Aorta (tissue), 5 donors: ENCODE measurements around the gene FAM221B. TPM values are rescaled to one million over a fixed set of nuclear protein-coding genes. Genes with fewer than 3 reads are reported as not detected.

Experiments
- ATAC-seq: fragments of 200-7000 bp; cut with Tn5 transposase; one replicate; pipeline ENCODE4 v1.9.1; 2022; ENCODE audit warnings: moderate library complexity; ENCODE audit not compliant: low FRiP score
- DNase-seq, 2 donors: peaks; one replicate each; pipeline ENCODE4 v3.0.0-alpha.2; 2020
- H3K27ac ChIP-seq, 2 donors: one replicate each; pipeline ENCODE4 v1.5.1; 2013; ENCODE audit warnings: low read length in 2 of 2, mild to moderate bottlenecking in 2 of 2, moderate library complexity in 2 of 2, control low read depth in 1 of 2, inconsistent platforms in 1 of 2, low read depth in 1 of 2
- H3K27me3 ChIP-seq, 2 donors: one replicate each; pipeline ENCODE4 v1.6.1; 2013; ENCODE audit warnings: control low read depth in 1 of 2, low read length in 1 of 2, mild to moderate bottlenecking in 1 of 2, moderate library complexity in 1 of 2; ENCODE audit not compliant: insufficient read depth in 2 of 2, control insufficient read depth in 1 of 2
- H3K36me3 ChIP-seq, 2 donors: one replicate each; pipeline ENCODE4 v1.6.1; 2013; ENCODE audit warnings: control low read depth in 1 of 2, low read length in 1 of 2, mild to moderate bottlenecking in 1 of 2; ENCODE audit not compliant: insufficient read depth in 2 of 2, control insufficient read depth in 1 of 2
- H3K4me1 ChIP-seq, 2 donors: one replicate each; pipeline ENCODE4 v1.6.1; 2013; ENCODE audit warnings: low read length in 2 of 2, control low read depth in 1 of 2, mild to moderate bottlenecking in 1 of 2, moderate library complexity in 1 of 2; ENCODE audit not compliant: insufficient read depth in 2 of 2, control insufficient read depth in 1 of 2
- H3K4me3 ChIP-seq, 2 donors: one replicate each; pipeline ENCODE4 v1.5.1; 2013; ENCODE audit warnings: low read length in 2 of 2, control low read depth in 1 of 2, mild to moderate bottlenecking in 1 of 2
- H3K9me3 ChIP-seq: one replicate; pipeline ENCODE4 v1.6.1; 2013; ENCODE audit warnings: mild to moderate bottlenecking, low read length; ENCODE audit not compliant: control insufficient read depth
- WGBS, 2 donors: extraction: QIAGEN DNeasy Blood & Tissue Kit; methylation state at CpG; one replicate each; pipeline ENCODE4 v1.1.7; 2013; 5-methylcytosine and 5-hydroxymethylcytosine counted together
- intact Hi-C, 2 donors: fragments of 100-400 bp; cut with DNase I; formaldehyde crosslinking; loops; one replicate each; pipeline versions ENCODE4 v1.14.2 to v1.15.0; 2022
- polyA plus RNA-seq, 2 donors: library from polyadenylated mRNA; stranded (reverse); fragments of 200-250 nt; gene quantifications; one replicate each; pipeline ENCODE4 v1.2.3, GENCODE V29; 2013
- total RNA-seq, 2 donors: library from RNA; stranded (reverse); fragmentation: NEBNext Ultra II Directional; extraction: Animal tissue kit (Norgen Biotek cat#: 25700); gene quantifications; one replicate each; pipeline ENCODE4 v1.2.1, GENCODE V29; 2021
- donor health status: healthy with polysubstance abuse.
- donor health status: Bipolar disorder and iron deficiency.
- donor health status: DM: no; HTN: no; CAD: no.
- donor health status: DM: no; HTN: no; CAD: no.
- donor health status: DM: yes; HTN: yes; CAD: no.

FAM221B gene
- total and polyA plus RNA-seq, 4 donors = 0.13 TPM; not detected in 3

DNA sequence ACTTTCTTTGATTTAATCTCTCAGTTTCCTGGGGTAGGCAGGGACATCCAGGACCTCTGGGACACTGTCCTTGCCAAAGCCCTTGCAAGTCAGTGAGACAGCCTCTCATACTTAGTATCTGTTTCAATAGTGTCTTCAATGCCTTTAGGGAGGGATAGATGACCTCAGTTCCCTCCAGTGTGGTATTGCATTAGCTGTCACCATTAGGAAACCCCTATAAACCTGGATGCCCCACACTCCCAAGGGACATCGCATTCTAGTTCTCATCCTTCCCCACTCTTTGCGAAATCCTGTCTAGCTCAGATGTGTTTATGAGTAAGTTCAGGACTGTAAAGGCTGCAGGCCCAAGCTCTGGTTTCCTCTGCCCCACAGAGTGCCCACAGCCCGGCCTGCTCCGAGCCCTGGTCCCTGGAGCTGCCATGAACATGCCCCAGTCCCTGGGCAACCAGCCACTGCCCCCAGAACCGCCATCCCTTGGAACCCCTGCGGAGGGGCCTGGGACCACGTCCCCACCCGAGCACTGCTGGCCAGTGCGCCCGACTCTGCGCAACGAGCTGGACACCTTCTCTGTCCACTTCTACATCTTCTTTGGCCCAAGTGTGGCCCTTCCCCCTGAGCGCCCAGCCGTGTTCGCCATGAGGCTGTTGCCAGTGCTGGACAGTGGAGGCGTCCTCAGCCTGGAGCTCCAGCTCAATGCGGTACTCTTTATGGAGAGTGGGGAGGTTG is 13.7 kb upstream of the FAM221B start:
- H3K4me3 ChIP-seq = no peak overlapping the region
- intact Hi-C loops = no loop called here
- no peaks in the 10 kb centered on the region for H3K27me3 ChIP-seq
- no peaks in the 10 kb centered on the region for H3K4me1 ChIP-seq
- H3K9me3 ChIP-seq = no peaks in the 10 kb centered on the region
- H3K36me3 ChIP-seq = peaks cover 0 to 4% of the 10 kb centered on the region in 2 donors
- 92% methylated on average over 17 of the region's 17 CpGs for WGBS, 2 donors
- ATAC-seq = no peak
- H3K27ac ChIP-seq = no peak overlapping the region
- DNase-seq = no peak

DNA sequence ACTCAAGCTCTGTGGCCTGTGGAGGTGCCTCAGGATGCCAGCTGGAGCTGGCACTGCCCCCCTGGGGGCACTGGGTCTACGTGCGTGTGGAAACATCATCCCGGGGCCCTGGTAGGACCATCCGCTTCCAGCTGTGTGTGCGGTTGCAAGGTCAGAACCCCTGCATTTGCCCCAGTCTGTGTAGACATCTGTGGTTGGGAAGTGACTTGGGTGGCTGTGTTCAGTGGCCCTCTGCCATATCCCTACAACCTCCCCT is 13.0 kb upstream of the FAM221B start:
- DNase-seq (no peak), ATAC-seq (peak; percentile 30)
- H3K36me3 ChIP-seq = peaks cover 0 to under 1% of the 10 kb centered on the region in 2 donors
- no peak overlapping the region for H3K27ac ChIP-seq
- 73 to 82% methylated on average over 5 of the region's 5 CpGs for WGBS, 2 donors
- no peaks in the 10 kb centered on the region for H3K9me3 ChIP-seq
- H3K4me3 ChIP-seq = no peak overlapping the region
- no peaks in the 10 kb centered on the region for H3K4me1 ChIP-seq
- intact Hi-C loops = no loop called here
- no peaks in the 10 kb centered on the region for H3K27me3 ChIP-seq

DNA sequence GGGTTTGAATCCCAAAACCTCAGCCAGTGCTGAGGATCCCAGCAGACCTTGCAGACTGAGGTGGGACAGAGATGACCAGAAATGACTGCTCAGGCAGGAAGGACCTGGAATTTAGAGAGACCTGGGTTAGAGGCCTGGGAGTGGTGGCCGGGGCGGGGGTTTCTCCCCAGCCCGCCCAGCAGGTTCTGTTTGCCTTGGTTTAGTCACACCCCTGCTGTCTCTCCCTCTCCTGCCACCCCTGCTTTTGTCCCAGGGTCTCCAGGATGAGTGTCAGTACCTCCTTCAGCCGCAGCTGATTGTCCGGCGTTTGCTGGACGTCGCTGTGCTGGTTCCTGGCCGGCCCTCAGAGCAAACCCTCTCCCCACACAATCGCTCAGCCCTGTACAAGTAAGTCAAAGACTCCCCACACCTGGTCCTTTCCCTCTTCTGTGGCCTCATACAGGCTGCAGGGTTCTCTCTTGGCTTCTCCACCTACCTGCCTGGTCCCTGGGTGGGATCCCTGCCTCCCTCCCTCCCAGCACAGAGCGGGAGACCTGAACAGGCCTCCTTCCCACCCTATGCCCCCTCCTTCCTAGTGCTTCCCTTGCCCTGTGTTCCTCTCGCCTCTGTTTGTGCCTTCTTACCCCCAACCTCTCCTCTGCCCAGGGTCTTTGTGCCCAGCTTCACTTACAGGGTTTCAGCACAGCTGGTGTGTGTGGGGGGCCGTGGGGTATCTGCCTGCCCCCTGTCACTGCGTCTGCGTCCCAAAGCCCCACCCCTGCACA is 12.5 kb upstream of the FAM221B start:
- intact Hi-C loops = no loop called here
- no peak overlapping the region for H3K4me3 ChIP-seq
- no peaks in the 10 kb centered on the region for H3K4me1 ChIP-seq
- no peaks in the 10 kb centered on the region for H3K36me3 ChIP-seq
- ATAC-seq (no peak), DNase-seq (no peak)
- no peaks in the 10 kb centered on the region for H3K27me3 ChIP-seq
- H3K27ac ChIP-seq = no peak overlapping the region
- H3K9me3 ChIP-seq = no peaks in the 10 kb centered on the region
- WGBS, 2 donors = 94% methylated on average over 12 to 15 of the region's 15 CpGs

DNA sequence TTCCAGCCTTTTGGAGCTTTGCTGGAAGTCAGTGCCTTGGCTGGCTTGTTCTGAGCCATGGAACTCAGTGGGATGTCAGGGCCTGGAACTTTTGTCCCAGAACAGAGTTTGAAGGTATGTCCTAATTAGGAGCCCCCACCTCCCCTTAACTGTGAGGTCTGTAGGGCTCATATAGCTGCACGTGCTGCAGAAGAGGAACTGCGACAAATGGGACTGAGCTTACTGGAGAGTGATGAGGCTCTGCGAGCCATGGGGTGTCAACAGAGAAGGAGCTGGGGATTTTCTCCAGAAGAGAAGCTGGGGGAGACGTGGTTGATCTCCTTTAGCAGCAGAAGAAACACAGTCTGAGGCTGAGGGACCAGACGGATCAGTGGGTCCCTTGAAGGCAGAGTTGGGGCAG is 11.4 kb upstream of the FAM221B start:
- intact Hi-C loops = no loop called here
- H3K4me1 ChIP-seq = no peaks in the 10 kb centered on the region
- no peak overlapping the region for H3K27ac ChIP-seq
- 92 to 93% methylated on average over 5 of the region's 5 CpGs for WGBS, 2 donors
- ATAC-seq = no peak
- H3K36me3 ChIP-seq = no peaks in the 10 kb centered on the region
- H3K27me3 ChIP-seq = no peaks in the 10 kb centered on the region
- no peaks in the 10 kb centered on the region for H3K9me3 ChIP-seq
- no peak for DNase-seq
- no peak overlapping the region for H3K4me3 ChIP-seq

DNA sequence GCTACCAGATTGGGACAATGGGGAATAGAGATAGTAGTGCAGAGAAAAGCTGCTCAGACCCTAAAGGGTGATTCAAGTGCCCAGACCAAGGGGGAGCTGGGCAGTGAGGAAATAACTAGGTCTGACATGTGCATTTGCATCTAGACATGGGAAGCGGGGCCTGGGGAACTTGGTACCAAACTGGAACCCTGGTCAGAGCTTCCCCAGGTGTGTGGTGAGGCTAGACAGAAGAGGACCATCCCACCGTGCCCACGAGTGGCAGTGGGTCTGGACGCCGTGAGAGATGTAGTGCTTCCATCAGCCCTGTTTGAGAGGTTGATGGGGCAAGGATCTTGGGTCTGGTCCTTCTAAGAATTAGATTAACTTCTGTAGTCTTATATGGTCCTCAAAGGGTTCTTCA is 8.1 kb upstream of the FAM221B start:
- ATAC-seq (no peak), DNase-seq (no peak)
- intact Hi-C loops = no loop called here
- H3K4me1 ChIP-seq = no peaks in the 10 kb centered on the region
- H3K9me3 ChIP-seq = no peaks in the 10 kb centered on the region
- H3K27me3 ChIP-seq = no peaks in the 10 kb centered on the region
- H3K36me3 ChIP-seq = no peaks in the 10 kb centered on the region
- WGBS, 2 donors = 93 to 96% methylated on average over 5 of the region's 5 CpGs
- H3K4me3 ChIP-seq = no peak overlapping the region
- no peak overlapping the region for H3K27ac ChIP-seq

DNA sequence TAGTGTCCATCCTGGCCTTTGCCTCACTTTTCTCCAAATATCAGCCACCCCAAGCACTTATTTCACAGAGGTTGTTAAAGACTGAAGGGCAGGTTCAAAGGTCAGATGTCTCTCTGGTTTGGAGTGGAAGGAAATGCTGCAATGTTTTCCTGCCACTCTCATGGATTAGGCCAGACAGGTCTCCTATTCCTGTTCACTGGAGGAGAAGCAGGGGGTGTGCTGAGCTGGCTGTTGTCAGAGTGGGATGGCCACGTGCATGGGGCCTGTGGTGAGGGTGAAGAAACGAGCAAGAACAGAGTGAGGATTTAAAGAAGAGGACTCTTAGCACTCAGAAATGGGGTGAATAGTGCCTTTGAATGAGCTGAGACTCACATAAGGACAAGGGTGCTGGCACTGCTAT is 7.2 kb upstream of the FAM221B start:
- ATAC-seq (no peak), DNase-seq (no peak)
- Histone ChIP-seq H3K27ac (no peak overlapping the region), H3K4me3 (no peak overlapping the region), H3K4me1 (no peaks in the 10 kb centered on the region), H3K36me3 (no peaks in the 10 kb centered on the region), H3K9me3 (no peaks in the 10 kb centered on the region), H3K27me3 (no peaks in the 10 kb centered on the region)
- WGBS, 2 donors = 92% methylated on average over 2 of the region's 2 CpGs
- intact Hi-C loops = no loop called here

DNA sequence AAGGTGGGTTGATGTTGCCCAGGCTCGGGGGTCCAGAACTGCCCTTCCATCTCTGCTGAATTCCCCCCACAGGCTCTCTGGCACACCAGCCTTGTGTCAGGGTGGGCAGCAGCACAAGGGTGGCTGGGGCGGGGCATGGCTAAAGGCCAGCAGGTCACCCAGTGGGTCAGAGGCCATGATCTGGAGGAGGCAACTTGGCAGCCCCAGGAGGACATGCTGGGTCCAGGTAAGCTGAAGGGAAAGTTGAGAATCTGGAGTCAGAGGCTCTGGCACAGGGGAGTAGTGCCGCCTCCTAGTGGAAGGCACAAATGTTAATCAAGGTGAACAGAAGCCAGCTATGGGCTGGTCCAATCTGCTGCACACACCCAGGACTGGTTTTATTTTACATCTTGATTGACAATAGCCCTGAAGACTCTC is 6.7 kb upstream of the FAM221B start:
- no peaks in the 10 kb centered on the region for H3K9me3 ChIP-seq
- DNase-seq (no peak), ATAC-seq (no peak)
- 90 to 91% methylated on average over 3 of the region's 3 CpGs for WGBS, 2 donors
- H3K27me3 ChIP-seq = no peaks in the 10 kb centered on the region
- no peak overlapping the region for H3K27ac ChIP-seq
- intact Hi-C loops = no loop called here
- no peaks in the 10 kb centered on the region for H3K36me3 ChIP-seq
- no peak overlapping the region for H3K4me3 ChIP-seq
- no peaks in the 10 kb centered on the region for H3K4me1 ChIP-seq

DNA sequence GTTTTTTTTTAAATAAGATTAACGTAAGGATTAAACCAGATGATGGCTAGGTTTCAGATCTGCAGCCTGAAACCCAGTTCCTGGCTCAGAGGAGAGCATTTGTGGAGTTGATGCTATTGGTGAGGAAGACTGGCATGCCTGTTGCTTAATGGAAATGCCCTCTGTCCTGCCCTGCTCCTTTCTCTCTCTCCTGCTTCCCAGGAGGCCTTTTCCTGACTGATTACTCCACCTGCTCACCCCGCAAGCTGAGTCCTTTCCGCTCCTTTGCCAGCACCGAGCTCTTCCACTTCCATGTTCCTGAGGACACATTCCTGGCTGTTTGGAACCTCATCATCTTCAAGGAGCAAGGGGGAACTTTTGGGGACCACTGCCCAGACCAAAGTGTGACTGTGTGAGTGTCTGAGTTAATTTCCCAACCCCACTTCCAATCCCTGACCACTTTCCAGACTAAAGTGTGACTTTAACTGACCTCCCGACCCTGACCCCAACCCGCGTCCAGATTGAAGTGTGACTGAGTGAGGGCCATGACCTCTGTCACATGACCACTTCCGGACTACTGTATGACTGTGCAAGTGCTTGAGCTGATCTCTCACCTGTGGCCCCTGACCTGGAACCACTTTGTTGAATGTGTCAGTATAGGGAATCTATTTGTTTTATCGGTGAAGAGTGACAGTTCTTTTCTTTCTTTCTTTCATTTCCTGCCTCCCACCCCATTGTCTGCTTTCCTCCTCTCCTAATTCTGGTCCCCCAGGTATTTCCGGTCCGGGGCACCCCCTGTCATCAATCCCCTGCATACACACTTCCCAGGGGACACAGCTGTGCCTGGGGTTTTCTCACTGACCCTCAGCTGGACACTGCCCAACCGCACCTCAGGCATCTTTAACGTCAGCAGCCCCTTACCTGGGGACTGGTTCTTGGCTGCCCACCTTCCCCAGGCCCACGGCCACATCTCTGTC is 6.0 kb upstream of the FAM221B start:
- peaks cover 0 to 5% of the 10 kb centered on the region in 2 donors for H3K4me1 ChIP-seq
- H3K36me3 ChIP-seq = no peaks in the 10 kb centered on the region
- DNase-seq = no peak
- 79 to 82% methylated on average over 14 of the region's 14 CpGs for WGBS, 2 donors
- no peak for ATAC-seq
- H3K27ac ChIP-seq = no peak overlapping the region
- intact Hi-C loops = no loop called here
- no peaks in the 10 kb centered on the region for H3K27me3 ChIP-seq
- H3K9me3 ChIP-seq = no peaks in the 10 kb centered on the region
- H3K4me3 ChIP-seq = no peak overlapping the region
